GM13976 (cell line): ENCODE data around the gene ANHX.

Experiments used
- DNase-seq: peaks from one replicate; pipeline ENCODE4 v3.0.0; 2012; ENCODE audit warnings: low spot score
- CTCF ChIP-seq: IDR thresholded peaks from 2 replicates; pipeline ENCODE4 v1.5.1; 2012; ENCODE audit warnings: borderline replicate concordance, mild to moderate bottlenecking; ENCODE audit not compliant: insufficient read depth; ENCODE audit errors: extremely low read depth, missing control alignments, control extremely low read depth
- in situ Hi-C: fragments of 300-500 bp; cut with MboI; formaldehyde crosslinking; loops from one replicate; pipeline ENCODE4 v1.12.0; 2022; ENCODE audit warnings: low sequenced_read_pairs, mixed read lengths, inconsistent platforms; ENCODE audit not compliant: unreplicated experiment

Gene ANHX

DNA sequence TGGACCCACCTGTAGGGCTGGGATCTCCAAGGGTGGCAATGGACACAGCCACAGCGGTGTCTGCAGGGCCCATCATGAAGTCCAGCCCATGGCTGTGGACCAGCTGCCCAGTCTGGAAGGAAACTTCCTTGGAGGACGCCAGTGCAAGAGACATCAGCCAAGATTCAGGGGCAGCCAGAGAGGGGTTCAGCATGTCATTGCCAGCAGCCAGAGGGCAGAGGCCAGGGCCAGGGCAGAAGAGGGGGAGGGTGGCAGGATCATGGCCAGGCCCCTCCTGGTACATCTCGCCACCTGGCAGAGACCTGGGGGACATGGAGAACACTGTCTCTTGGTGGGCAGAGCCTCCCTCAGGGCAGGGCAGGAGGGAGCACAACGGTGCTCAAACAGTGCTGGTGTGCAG, 10.2 kb downstream of the ANHX start:
- TF ChIP-seq CTCF = no peak
- DNase-seq = no peak
- in situ Hi-C loops = no loop called here

DNA sequence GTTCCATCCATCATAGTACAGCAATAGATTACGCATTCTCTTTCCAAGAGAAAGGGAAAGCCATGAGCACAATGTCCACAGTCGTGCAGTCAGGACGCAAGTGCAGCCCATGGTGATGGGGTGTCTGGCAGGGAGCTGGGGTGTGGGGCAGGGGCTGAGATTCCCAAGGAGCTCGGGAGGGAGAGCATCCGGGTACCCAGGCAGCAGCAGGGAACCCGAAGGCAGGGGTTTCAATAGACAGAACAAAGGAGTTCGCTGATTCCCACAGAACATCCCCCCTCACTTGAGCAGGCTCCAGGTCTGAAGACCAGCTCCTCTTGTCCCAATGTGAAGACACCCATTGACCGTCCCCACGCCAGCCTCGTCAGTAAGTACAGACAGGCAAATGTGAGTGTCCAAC, 13.5 kb downstream of the ANHX start:
- no peak for DNase-seq
- in situ Hi-C loops = no loop called here
- TF ChIP-seq CTCF = no peak

DNA sequence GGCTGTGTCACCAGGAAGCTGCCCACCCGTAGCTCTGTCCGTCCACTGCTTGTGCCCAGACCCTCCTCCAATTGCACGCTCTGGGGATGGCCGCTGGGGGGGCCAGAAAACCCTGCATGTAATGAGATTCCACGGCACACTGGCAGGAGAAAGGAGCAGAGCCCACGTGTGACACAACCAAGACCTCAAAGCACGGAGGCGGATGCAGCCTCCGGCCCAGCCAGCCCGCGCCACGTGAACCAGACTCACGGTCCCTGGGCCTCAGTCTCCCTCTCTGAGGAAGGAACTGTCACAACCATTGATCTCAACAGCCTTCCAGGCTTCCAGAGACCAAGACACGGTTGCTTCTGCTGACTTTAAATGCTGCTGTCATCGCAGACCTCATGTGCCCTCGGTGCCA, 14.4 kb downstream of the ANHX start:
- DNase-seq = no peak
- in situ Hi-C loops = no loop called here
- TF ChIP-seq CTCF = no peak

DNA sequence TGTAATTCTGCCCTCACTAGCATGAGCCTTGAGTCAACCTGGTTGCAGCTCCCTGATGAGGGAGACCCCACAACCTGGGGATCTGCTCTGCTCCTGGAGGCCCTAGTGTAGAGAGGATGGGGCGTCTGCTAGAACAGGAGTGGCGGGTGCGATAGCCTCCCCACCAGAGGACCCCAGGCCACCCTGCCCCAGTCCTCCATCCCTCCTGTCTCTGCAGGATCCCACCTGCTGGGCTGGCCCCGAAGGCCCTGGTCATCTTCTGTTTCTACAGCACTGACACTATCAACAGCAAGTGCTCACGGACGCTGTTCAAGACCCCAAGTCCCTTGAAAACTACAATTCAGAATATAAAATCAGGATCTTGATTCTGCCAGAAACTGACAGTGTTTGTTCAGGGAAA, 15.2 kb downstream of the ANHX start:
- no peak for TF ChIP-seq CTCF
- in situ Hi-C loops = no loop called here
- no peak for DNase-seq

DNA sequence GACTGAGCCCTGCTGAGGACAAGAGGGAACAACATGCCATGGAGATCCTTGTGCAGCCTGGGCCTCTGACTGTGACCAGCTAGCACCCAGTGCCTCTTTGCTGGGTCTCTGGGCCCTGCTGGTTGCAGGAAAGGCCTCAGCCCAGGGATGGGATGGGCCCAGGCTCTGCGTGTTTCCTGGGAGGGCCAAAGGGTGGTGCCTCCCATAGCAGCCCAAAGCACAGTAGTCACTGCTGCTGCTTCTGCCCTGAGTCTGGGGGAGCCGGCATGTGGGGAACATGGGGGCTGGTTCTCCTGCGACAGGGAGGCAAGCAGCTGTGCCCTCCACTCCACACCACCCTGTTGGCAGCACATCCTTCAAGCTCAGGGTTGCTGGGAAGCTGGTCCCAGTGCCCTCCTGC, 18.5 kb downstream of the ANHX start:
- in situ Hi-C loops = no loop called here
- DNase-seq = no peak

GRCh38 chr12:133215724-133216123, 20.0 kb downstream of the ANHX start:
- DNase-seq = no peak
- in situ Hi-C loops = no loop called here
- no peak for TF ChIP-seq CTCF

More for the DNA sequence above, 18.5 kb downstream of the ANHX start:
- no peak for TF ChIP-seq CTCF

GRCh38 chr12:133206390-133206789, 29.3 kb downstream of the ANHX start:
- in situ Hi-C loops = no loop called here
- TF ChIP-seq CTCF = no peak
- no peak for DNase-seq
